IMR-90 (cell line): ENCODE results near the gene ERCC1. TPM values are rescaled to one million over a fixed set of nuclear protein-coding genes. Genes with fewer than 3 reads are reported as not detected.

Experiments used
- ATAC-seq: fragments of 200-7000 bp; cut with Tn5 transposase; 2 replicates; pipeline ENCODE4 v1.9.1; 2020; ENCODE audit warnings: low read depth, mild to moderate bottlenecking, moderate library complexity
- BruUV-seq: library from RNA; stranded (reverse); fragments of 400-500 nt; replicated peaks from 2 replicates; lab custom pipeline; 2021; lab: Mats Ljungman, UMichigan
- CTCF ChIA-PET: fragments of 300-600 bp; formaldehyde crosslinking; extraction: SDS; loops from one replicate; lab custom pipeline; 2021; ENCODE audit warnings: antibody characterized with exemption; lab: Yijun Ruan, JAX
- POLR2A ChIA-PET: fragments of 300-600 bp; sonication (Branson Sonifier 250); formaldehyde crosslinking; loops from one replicate; lab custom pipeline; 2022; ENCODE audit warnings: antibody characterized with exemption; ENCODE audit not compliant: unreplicated experiment; lab: Charles Lee
- DNase-seq: peaks from one replicate; pipeline ENCODE4 v3.0.0; 2013
- H2AFZ ChIP-seq: replicated peaks from 2 replicates; pipeline ENCODE3; 2013; ENCODE audit warnings: low read length, mild to moderate bottlenecking; ENCODE audit not compliant: poor library complexity
- H2AK5ac ChIP-seq: 2 replicates; pipeline ENCODE4 v1.6.1; 2013; ENCODE audit warnings: low read depth, low read length, inconsistent platforms
- H2AK9ac ChIP-seq: replicated peaks from 2 replicates; pipeline ENCODE3; 2013; ENCODE audit warnings: mild to moderate bottlenecking, low read depth, low read length, moderate library complexity; ENCODE audit not compliant: poor library complexity
- H2BK120ac ChIP-seq: 2 replicates; pipeline ENCODE4 v1.6.1; 2013; ENCODE audit warnings: low read depth, low read length, inconsistent platforms
- H2BK15ac ChIP-seq: 3 replicates; pipeline ENCODE4 v1.6.1; 2013; ENCODE audit warnings: low read depth, low read length, inconsistent platforms
- H2BK20ac ChIP-seq: 2 replicates; pipeline ENCODE4 v1.6.1; 2013; ENCODE audit warnings: low read depth, mild to moderate bottlenecking, inconsistent platforms, low read length, moderate library complexity
- H2BK5ac ChIP-seq: 2 replicates; pipeline ENCODE4 v1.6.1; 2013; ENCODE audit warnings: mild to moderate bottlenecking, low read depth, low read length, inconsistent platforms; ENCODE audit not compliant: poor library complexity, severe bottlenecking
- H3K14ac ChIP-seq: replicated peaks from 2 replicates; pipeline ENCODE4 v1.6.1; 2013; ENCODE audit warnings: low read depth, low read length, inconsistent platforms
- H3K18ac ChIP-seq: 2 replicates; pipeline ENCODE4 v1.6.1; 2013; ENCODE audit warnings: low read depth, low read length, control low read depth
- H3K23ac ChIP-seq: 2 replicates; pipeline ENCODE4 v1.6.1; 2013; ENCODE audit warnings: low read depth, low read length, inconsistent platforms
- H3K27ac ChIP-seq: 2 replicates; pipeline ENCODE4 v1.5.1; 2013; ENCODE audit warnings: mild to moderate bottlenecking, control low read depth, low read length; ENCODE audit not compliant: insufficient read depth
- H3K27me3 ChIP-seq: 2 replicates; pipeline ENCODE4 v1.6.1; 2013; ENCODE audit warnings: low read length; ENCODE audit not compliant: control insufficient read depth, insufficient read depth
- H3K36me3 ChIP-seq: 2 replicates; pipeline ENCODE4 v1.6.1; 2013; ENCODE audit warnings: low read length, mixed read lengths; ENCODE audit not compliant: control insufficient read depth, insufficient read depth
- H3K4ac ChIP-seq: 2 replicates; pipeline ENCODE4 v1.6.1; 2013; ENCODE audit warnings: low read depth, low read length, inconsistent platforms
- H3K4me1 ChIP-seq: 2 replicates; pipeline ENCODE4 v1.6.1; 2013; ENCODE audit warnings: low read length, mixed read lengths; ENCODE audit not compliant: control insufficient read depth, insufficient read depth
- H3K4me2 ChIP-seq: 2 replicates; pipeline ENCODE4 v1.6.1; 2013; ENCODE audit warnings: low read depth, mild to moderate bottlenecking, control low read depth, low read length, moderate library complexity
- H3K4me3 ChIP-seq: 2 replicates; pipeline ENCODE4 v1.5.1; 2013; ENCODE audit warnings: low read depth, mild to moderate bottlenecking, control low read depth, low read length, moderate library complexity; ENCODE audit not compliant: insufficient read depth
- H3K56ac ChIP-seq: 2 replicates; pipeline ENCODE4 v1.6.1; 2013; ENCODE audit warnings: low read length, inconsistent platforms; ENCODE audit not compliant: insufficient read depth; ENCODE audit errors: extremely low read depth
- H3K79me1 ChIP-seq, 2 experiments: 2 replicates each; pipeline ENCODE4 v1.6.1; 2013; ENCODE audit warnings: low read length in 2 of 2, inconsistent platforms in 1 of 2, low read depth in 1 of 2
- H3K9ac ChIP-seq: 2 replicates; pipeline ENCODE4 v1.6.1; 2013; ENCODE audit warnings: low read depth, low read length, control low read depth
- H3K9me1 ChIP-seq: 2 replicates; pipeline ENCODE4 v1.6.1; 2013; ENCODE audit warnings: low read length, inconsistent platforms; ENCODE audit not compliant: insufficient read depth
- H3K9me3 ChIP-seq: 2 replicates; pipeline ENCODE4 v1.6.1; 2013; ENCODE audit warnings: low read length; ENCODE audit not compliant: control insufficient read depth, insufficient read depth
- H4K20me1 ChIP-seq: 2 replicates; pipeline ENCODE4 v1.6.1; 2013; ENCODE audit warnings: low read length, inconsistent platforms; ENCODE audit not compliant: insufficient read depth
- H4K5ac ChIP-seq: 2 replicates; pipeline ENCODE4 v1.6.1; 2013; ENCODE audit warnings: mild to moderate bottlenecking, low read depth, low read length, control low read depth
- H4K8ac ChIP-seq, 2 experiments: 2 replicates each; pipeline ENCODE4 v1.6.1; 2013; ENCODE audit warnings: low read depth in 2 of 2, low read length in 2 of 2, control low read depth in 1 of 2, inconsistent platforms in 1 of 2
- H4K91ac ChIP-seq: 2 replicates; pipeline ENCODE4 v1.6.1; 2013; ENCODE audit warnings: low read depth, low read length, inconsistent platforms; ENCODE audit not compliant: insufficient read depth
- MAFK ChIP-seq: IDR thresholded peaks from 2 replicates; pipeline ENCODE4 v1.6.1; 2012; ENCODE audit warnings: low read depth, low read length, improper control_type of control experiment
- MAZ ChIP-seq: IDR thresholded peaks from 2 replicates; pipeline ENCODE4 v1.6.1; 2012; ENCODE audit warnings: low read depth, mild to moderate bottlenecking, low read length, improper control_type of control experiment, moderate library complexity, borderline replicate concordance
- NFE2L2 ChIP-seq: fragments of 150-350 bp; IDR thresholded peaks from 2 replicates; pipeline ENCODE4 v1.6.1; 2016; ENCODE audit warnings: low read depth, mild to moderate bottlenecking, low read length
- WGBS, 2 experiments: methylation state at CpG; one replicate each; pipeline versions ENCODE4 v1.1.5 to v1.1.7; 2013; ENCODE audit warnings: missing lambda C conversion rate in 2 of 2; ENCODE audit not compliant: insufficient read length in 1 of 2; ENCODE audit errors: extremely low coverage in 2 of 2; 5-methylcytosine and 5-hydroxymethylcytosine counted together
- dilution Hi-C: fragments of 300-500 bp; cut with HindIII; formaldehyde crosslinking; loops from one replicate; pipeline ENCODE4 v1.14.3; 2018; ENCODE audit warnings: low sequenced_read_pairs; ENCODE audit not compliant: unreplicated experiment
- in situ Hi-C: fragments of 300-500 bp; cut with MboI; formaldehyde crosslinking; loops from 3 replicates; pipeline ENCODE4 v1.14.3; 2019; ENCODE audit warnings: low sequenced_read_pairs, inconsistent platforms, mixed read lengths
- intact Hi-C: fragments of 100-400 bp; cut with micrococcal nuclease; formaldehyde crosslinking; loops from 2 replicates; pipeline ENCODE4 v1.10.0; 2022
- polyA plus RNA-seq, 3 experiments: library from polyadenylated mRNA; depleted of rRNA; stranded (reverse); fragments of >200 nt; gene quantifications; 2 replicates each; pipeline ENCODE4 v1.2.3, GENCODE V29; 2012; ENCODE audit warnings: low replicate concordance in 1 of 3
- total RNA-seq: library from RNA; depleted of rRNA; stranded (reverse); fragments of >200 nt; gene quantifications from 2 replicates; pipeline ENCODE4 v1.2.3, GENCODE V29; 2012
- TF ChIP-seq, protein P1 (sequence below): fragments of 150-350 bp; IDR thresholded peaks from 2 replicates; pipeline ENCODE4 v1.6.1; 2017; ENCODE audit warnings: mild to moderate bottlenecking, antibody characterized with exemption, low read length, low read depth
- TF ChIP-seq, protein P2 (sequence below): fragments of 150-350 bp; IDR thresholded peaks from 2 replicates; pipeline ENCODE4 v1.6.1; 2016; ENCODE audit warnings: low read depth, mild to moderate bottlenecking, low read length, moderate library complexity, borderline replicate concordance

The ERCC1 gene
- total and polyA plus RNA-seq, 2 of the 4 experiments (the other 2 are of a cell fraction), result 84.2 to 132 TPM

DNA sequence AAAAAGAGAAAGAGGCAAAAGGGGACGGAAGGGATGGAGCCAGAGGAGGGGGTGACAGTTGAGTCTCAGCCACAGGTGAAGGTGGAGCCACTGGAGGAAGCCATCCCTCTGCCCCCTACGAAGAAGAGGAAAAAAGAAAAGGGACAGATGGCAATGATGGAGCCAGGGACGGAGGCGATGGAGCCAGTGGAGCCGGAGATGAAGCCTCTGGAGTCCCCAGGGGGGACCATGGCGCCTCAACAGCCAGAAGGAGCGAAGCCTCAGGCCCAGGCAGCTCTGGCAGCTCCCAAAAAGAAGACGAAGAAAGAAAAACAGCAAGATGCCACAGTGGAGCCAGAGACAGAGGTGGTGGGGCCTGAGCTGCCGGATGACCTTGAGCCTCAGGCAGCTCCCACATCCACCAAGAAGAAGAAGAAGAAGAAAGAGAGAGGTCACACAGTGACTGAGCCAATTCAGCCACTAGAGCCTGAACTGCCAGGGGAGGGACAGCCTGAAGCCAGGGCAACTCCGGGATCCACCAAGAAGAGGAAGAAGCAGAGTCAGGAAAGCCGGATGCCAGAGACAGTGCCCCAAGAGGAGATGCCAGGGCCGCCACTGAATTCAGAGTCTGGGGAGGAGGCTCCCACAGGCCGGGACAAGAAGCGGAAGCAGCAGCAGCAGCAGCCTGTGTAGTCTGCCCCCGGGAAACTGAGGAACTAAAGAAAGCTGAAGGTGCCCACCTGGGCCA lies 14.7 kb downstream of the ERCC1 start (continued):
- TF ChIP-seq, protein P1, sequence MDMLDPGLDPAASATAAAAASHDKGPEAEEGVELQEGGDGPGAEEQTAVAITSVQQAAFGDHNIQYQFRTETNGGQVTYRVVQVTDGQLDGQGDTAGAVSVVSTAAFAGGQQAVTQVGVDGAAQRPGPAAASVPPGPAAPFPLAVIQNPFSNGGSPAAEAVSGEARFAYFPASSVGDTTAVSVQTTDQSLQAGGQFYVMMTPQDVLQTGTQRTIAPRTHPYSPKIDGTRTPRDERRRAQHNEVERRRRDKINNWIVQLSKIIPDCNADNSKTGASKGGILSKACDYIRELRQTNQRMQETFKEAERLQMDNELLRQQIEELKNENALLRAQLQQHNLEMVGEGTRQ, result no peak

- Histone ChIP-seq H3K14ac (no peak overlapping the region), H3K36me3 (peaks cover 7% of the 10 kb centered on the region), H3K79me1 (peaks cover 7 to 48% of the 10 kb centered on the region in 2 experiments; a peak in 3 of 4 replicates), H3K4me1 (peaks cover 5% of the 10 kb centered on the region), H4K8ac (no peak overlapping the region), H3K18ac (no peak overlapping the region), H3K56ac (no peak overlapping the region), H2AK9ac (peak overlapping the region; percentile 57), H3K9me1 (no peaks in the 10 kb centered on the region; the same call in 1 of the 2 replicates), H2AK5ac (no peak overlapping the region), H3K27ac (no peak overlapping the region), H4K20me1 (no peaks in the 10 kb centered on the region; the same call in 1 of the 2 replicates), H3K4me3 (no peak overlapping the region), H3K9me3 (no peaks in the 10 kb centered on the region), H3K4ac (no peak overlapping the region), H2BK5ac (no peak overlapping the region), H2AFZ (no peak overlapping the region), H3K27me3 (no peaks in the 10 kb centered on the region), H4K5ac (no peak overlapping the region), H2BK20ac (no peak overlapping the region), H3K4me2 (no peak overlapping the region), H3K23ac (no peak overlapping the region), H3K9ac (no peak overlapping the region), H4K91ac (no peak overlapping the region), H2BK120ac (no peak overlapping the region), H2BK15ac (no peak overlapping the region)
- dilution Hi-C loops, result no loop called here
- intact Hi-C loops, result no loop called here
- POLR2A ChIA-PET, result no interaction called here
- in situ Hi-C loops, result no loop called here
- whole genome bisulfite sequencing, 2 experiments, result no CpG with 5 or more reads among the region's 8 CpGs
- ATAC-seq (no peak), DNase-seq (no peak)
- no TSS peak for BruUV-seq
- CTCF ChIA-PET, result no interaction called here
- TF ChIP-seq MAFK (no peak), MAZ (no peak), NFE2L2 (no peak)
- TF ChIP-seq, protein P2, sequence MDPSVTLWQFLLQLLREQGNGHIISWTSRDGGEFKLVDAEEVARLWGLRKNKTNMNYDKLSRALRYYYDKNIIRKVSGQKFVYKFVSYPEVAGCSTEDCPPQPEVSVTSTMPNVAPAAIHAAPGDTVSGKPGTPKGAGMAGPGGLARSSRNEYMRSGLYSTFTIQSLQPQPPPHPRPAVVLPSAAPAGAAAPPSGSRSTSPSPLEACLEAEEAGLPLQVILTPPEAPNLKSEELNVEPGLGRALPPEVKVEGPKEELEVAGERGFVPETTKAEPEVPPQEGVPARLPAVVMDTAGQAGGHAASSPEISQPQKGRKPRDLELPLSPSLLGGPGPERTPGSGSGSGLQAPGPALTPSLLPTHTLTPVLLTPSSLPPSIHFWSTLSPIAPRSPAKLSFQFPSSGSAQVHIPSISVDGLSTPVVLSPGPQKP, result no peak
Observed at GRCh38 chr19:45408121-45408520, 15.6 kb downstream of the ERCC1 start.
